Caco-2 (cell line): ENCODE data around the gene GPSM1. TPM values are rescaled to one million over a fixed set of nuclear protein-coding genes. Genes with fewer than 3 reads are reported as not detected.
A peak's percentile ranks its signal among the peaks of the same experiment; 100 is the strongest.

Experiments used
- BruUV-seq: library from RNA; stranded (reverse); fragments of 400-500 nt; replicated peaks from 2 replicates; lab custom pipeline; 2021; lab: Mats Ljungman, UMichigan
- CTCF ChIA-PET: fragments of 300-600 bp; sonication (Branson Sonifier 250); formaldehyde crosslinking; loops from one replicate; lab custom pipeline; 2022; ENCODE audit warnings: antibody characterized with exemption; lab: Charles Lee
- POLR2A ChIA-PET: fragments of 300-600 bp; sonication (Branson Sonifier 250); formaldehyde crosslinking; loops from one replicate; lab custom pipeline; 2022; ENCODE audit warnings: antibody characterized with exemption; lab: Charles Lee
- DNase-seq, 2 experiments: peaks; one replicate each; pipeline versions ENCODE4 v3.0.0 to v3.0.0-alpha.2; 2020 to 2022
- H3K27me3 ChIP-seq: replicated peaks from 2 replicates; pipeline ENCODE4 v1.6.0; 2011; ENCODE audit warnings: low read length; ENCODE audit not compliant: control insufficient read depth, insufficient read depth
- H3K36me3 ChIP-seq: 2 replicates; pipeline ENCODE4 v1.5.1; 2011; ENCODE audit warnings: low read length; ENCODE audit not compliant: control insufficient read depth, insufficient read depth
- H3K4me1 ChIP-seq: fragments of 250-450 bp; sonication (Bioruptor Pico); 2 replicates; pipeline ENCODE4 v1.5.1; 2020; ENCODE audit warnings: mild to moderate bottlenecking
- H3K4me3 ChIP-seq: 2 replicates; pipeline ENCODE4 v1.5.1; 2011; ENCODE audit warnings: low read depth, mild to moderate bottlenecking, control low read depth, low read length
- H3K9me3 ChIP-seq: fragments of 250-450 bp; sonication (Bioruptor Pico); 2 replicates; pipeline ENCODE4 v1.5.1; 2020; ENCODE audit warnings: mild to moderate bottlenecking, moderate library complexity
- H3K27ac Mint-ChIP-seq: one replicate; pipeline ENCODE4 v1.8.0; 2022; ENCODE audit warnings: mixed read lengths; ENCODE audit not compliant: unreplicated experiment
- H3K27me3 Mint-ChIP-seq: one replicate; pipeline ENCODE4 v1.8.0; 2022; ENCODE audit warnings: mixed read lengths; ENCODE audit not compliant: insufficient read depth, unreplicated experiment
- H3K36me3 Mint-ChIP-seq: one replicate; pipeline ENCODE4 v1.8.0; 2022; ENCODE audit warnings: mild to moderate bottlenecking, mixed read lengths; ENCODE audit not compliant: insufficient read depth, unreplicated experiment
- H3K4me1 Mint-ChIP-seq: one replicate; pipeline ENCODE4 v1.8.0; 2022; ENCODE audit warnings: low read depth, mixed read lengths; ENCODE audit not compliant: unreplicated experiment
- H3K4me3 Mint-ChIP-seq: one replicate; pipeline ENCODE4 v1.8.0; 2022; ENCODE audit warnings: mild to moderate bottlenecking, moderate library complexity, mixed read lengths; ENCODE audit not compliant: unreplicated experiment
- H3K9me3 Mint-ChIP-seq: one replicate; pipeline ENCODE4 v1.8.0; 2022; ENCODE audit warnings: mixed read lengths; ENCODE audit not compliant: unreplicated experiment
- intact Hi-C: fragments of 100-400 bp; cut with micrococcal nuclease; formaldehyde crosslinking; loops from one replicate; pipeline ENCODE4 v1.10.0; 2022; ENCODE audit not compliant: unreplicated experiment
- total RNA-seq: library from RNA; stranded (reverse); gene quantifications from 2 replicates; pipeline ENCODE4 v1.2.3, GENCODE V29; 2022
- TF ChIP-seq, protein P1 (sequence below), 2 experiments: fragments of 200-600 bp in 1 of 2; IDR thresholded peaks; 1 replicate in 1 of 2; 2 replicates in 1 of 2; pipeline versions ENCODE4 v1.5.1 to v1.8.0; 2011 to 2022; ENCODE audit warnings: antibody characterized with exemption in 1 of 2, control low read depth in 1 of 2, inconsistent platforms in 1 of 2, low read depth in 1 of 2, low read length in 1 of 2, mild to moderate bottlenecking in 1 of 2, moderate library complexity in 1 of 2; ENCODE audit not compliant: insufficient read depth in 1 of 2, severe bottlenecking in 1 of 2, unreplicated experiment in 1 of 2

GPSM1 gene
- total RNA-seq, 1 experiment from 2014 or later, result 25.7 TPM

DNA sequence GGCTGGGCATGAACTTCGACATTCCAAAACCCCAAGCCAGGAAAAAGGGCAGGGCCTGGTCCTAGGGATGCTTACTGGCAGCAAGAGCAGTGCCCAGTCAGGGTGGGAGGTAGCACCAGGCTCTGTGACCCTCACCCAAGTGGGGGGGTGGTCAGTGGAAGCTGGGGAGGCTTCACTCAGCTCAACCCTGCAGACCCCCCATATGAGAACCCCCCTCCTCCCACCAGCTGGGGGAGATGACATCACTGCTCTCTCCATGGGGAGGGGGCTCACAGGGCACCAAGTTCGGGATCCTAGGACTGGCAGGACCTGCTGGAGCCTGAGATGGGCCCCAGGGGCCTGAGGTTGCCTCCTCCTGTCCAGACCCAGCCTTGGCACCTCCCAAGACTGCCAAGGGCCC, 31.5 kb downstream of the GPSM1 start:
- no peaks in the 10 kb centered on the region for H3K4me1 Mint-ChIP-seq
- peaks cover 61% of the 10 kb centered on the region for H3K36me3 Mint-ChIP-seq
- H3K36me3 ChIP-seq, result no peaks in the 10 kb centered on the region; the same call in 1 of the 2 replicates
- no peaks in the 10 kb centered on the region for H3K27me3 ChIP-seq
- TF ChIP-seq, protein P1, sequence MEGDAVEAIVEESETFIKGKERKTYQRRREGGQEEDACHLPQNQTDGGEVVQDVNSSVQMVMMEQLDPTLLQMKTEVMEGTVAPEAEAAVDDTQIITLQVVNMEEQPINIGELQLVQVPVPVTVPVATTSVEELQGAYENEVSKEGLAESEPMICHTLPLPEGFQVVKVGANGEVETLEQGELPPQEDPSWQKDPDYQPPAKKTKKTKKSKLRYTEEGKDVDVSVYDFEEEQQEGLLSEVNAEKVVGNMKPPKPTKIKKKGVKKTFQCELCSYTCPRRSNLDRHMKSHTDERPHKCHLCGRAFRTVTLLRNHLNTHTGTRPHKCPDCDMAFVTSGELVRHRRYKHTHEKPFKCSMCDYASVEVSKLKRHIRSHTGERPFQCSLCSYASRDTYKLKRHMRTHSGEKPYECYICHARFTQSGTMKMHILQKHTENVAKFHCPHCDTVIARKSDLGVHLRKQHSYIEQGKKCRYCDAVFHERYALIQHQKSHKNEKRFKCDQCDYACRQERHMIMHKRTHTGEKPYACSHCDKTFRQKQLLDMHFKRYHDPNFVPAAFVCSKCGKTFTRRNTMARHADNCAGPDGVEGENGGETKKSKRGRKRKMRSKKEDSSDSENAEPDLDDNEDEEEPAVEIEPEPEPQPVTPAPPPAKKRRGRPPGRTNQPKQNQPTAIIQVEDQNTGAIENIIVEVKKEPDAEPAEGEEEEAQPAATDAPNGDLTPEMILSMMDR (IDR thresholded peaks at IDR 0.05; ENCODE audit: insufficient read depth in 1 of 2, low read depth in 1 of 2, low read length in 1 of 2, severe bottlenecking in 1 of 2, unreplicated experiment in 1 of 2), result no peak
- H3K27me3 Mint-ChIP-seq, result no peaks in the 10 kb centered on the region
- no peaks in the 10 kb centered on the region for H3K9me3 Mint-ChIP-seq
- H3K9me3 ChIP-seq, result no peaks in the 10 kb centered on the region
- H3K4me3 Mint-ChIP-seq, result no peak overlapping the region
- peaks cover 11% of the 10 kb centered on the region for H3K4me1 ChIP-seq
- DNase-seq, result no peak
- POLR2A ChIA-PET, result no interaction called here
- BruUV-seq, result no TSS peak
- no peak overlapping the region for H3K4me3 ChIP-seq
- H3K27ac Mint-ChIP-seq, result no peak overlapping the region
- CTCF ChIA-PET, result no interaction called here
- intact Hi-C loops, result no loop called here

DNA sequence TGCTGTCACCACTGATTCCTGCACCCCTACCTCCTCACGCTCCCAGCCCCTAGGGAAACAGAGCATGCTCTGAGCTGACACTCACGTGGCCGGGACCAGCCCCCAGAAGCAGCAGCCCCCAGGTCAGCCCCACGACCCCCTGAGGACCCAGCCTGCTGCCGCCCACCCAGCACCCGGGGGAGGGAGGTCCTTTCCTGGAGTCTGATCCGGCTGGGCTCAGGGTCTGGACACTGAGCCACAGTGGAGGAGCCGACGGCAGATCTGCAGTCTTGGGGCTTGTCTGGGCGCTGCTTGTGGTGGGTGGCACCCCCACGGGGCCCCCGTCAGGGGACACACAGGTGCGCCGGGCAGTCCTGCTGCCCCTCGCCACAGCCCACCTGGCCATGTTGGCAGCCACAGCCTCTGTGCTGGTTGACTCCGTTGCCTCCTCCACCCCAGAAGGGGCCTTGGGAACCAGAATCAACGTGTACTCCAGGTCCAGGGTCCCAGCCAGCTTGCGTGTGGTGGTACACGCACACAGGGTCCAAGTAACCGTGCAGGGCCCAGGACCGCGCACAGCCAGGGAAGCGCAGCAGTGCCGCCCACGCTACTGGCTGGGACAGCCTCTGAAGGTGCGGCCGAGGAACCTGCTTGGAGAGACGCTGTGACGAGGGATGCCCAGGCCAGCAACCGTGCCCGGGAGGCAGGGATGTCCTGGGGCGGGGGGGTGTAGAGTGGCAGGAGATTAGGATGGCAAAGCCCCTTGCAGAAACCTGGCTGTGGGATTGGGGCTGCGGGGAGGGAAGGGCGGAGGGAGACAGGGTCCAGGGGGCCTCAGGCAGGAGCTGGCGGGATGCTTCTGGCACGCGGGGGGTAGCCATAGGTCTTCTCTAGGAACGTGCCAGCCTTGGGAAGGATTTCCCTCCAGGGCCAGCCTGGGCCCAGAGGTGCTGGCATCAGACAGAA, 32.7 kb downstream of the GPSM1 start:
- DNase-seq, result no peak
- Histone ChIP-seq H3K4me3 (no peak overlapping the region), H3K9me3 (no peaks in the 10 kb centered on the region), H3K27me3 (no peaks in the 10 kb centered on the region), H3K36me3 (no peaks in the 10 kb centered on the region; the same call in 1 of the 2 replicates), H3K4me1 (peaks cover 7% of the 10 kb centered on the region)
- TF ChIP-seq, protein P1 (IDR thresholded peaks at IDR 0.05; ENCODE audit: insufficient read depth in 1 of 2, low read depth in 1 of 2, low read length in 1 of 2, severe bottlenecking in 1 of 2, unreplicated experiment in 1 of 2), result no peak
- CTCF ChIA-PET, result no interaction called here
- Mint-ChIP-seq H3K4me3 (no peak overlapping the region), H3K9me3 (no peaks in the 10 kb centered on the region), H3K27ac (peak overlapping the region; percentile 2), H3K27me3 (no peaks in the 10 kb centered on the region), H3K36me3 (peaks cover 50% of the 10 kb centered on the region), H3K4me1 (no peaks in the 10 kb centered on the region)
- no TSS peak for BruUV-seq
- intact Hi-C loops, result loop anchor here (5.0 kb wide), 2 partner anchors 33 to 37 kb away; partner anchors contain the start of gene GPSM1
- POLR2A ChIA-PET, result no interaction called here

DNA sequence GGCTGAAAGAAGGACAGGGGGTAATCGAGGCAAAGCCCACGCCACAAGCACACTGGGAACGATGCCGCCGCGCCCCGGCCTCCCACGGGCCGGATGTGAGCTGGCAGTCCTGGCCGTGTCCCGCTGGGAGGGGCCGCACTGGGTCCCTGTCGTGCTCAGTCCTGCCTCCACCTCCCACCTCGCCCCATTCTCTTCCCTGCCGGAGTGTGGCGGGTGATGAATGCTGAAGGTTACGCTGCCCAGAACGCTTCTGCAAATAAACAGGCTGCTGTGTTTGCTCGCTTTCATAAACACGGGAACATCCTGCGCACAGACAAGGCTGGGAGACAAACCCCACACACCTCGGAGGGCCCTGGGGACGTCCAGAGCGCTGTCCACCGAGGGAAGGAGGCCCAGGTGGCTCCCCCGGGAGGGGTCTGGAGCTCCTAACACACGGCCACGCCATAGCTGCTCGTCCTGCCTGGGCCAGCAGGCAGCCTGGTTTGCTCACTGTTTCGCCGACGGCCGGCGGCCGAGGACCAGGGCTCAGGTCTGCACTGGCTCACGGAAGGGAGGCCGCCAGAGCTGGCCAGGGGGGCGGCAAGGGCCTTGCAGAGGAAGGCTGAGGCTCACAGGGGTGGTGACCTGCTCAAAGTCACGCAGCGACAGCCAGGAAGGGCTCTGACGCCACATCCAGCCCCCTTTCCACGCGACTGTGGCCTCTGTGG, 33.9 kb downstream of the GPSM1 start:
- ChIA-PET POLR2A (interaction anchor here (0.6 kb wide), 1 partner anchor 367 kb away, joined by 3 read pairs; no protein-coding TSS in a partner anchor), CTCF (no interaction called here)
- Histone ChIP-seq H3K36me3 (no peaks in the 10 kb centered on the region; the same call in 1 of the 2 replicates), H3K4me1 (peaks cover 7% of the 10 kb centered on the region), H3K27me3 (no peaks in the 10 kb centered on the region), H3K4me3 (no peak overlapping the region), H3K9me3 (no peaks in the 10 kb centered on the region)
- Mint-ChIP-seq H3K9me3 (no peaks in the 10 kb centered on the region), H3K4me1 (no peaks in the 10 kb centered on the region), H3K27me3 (no peaks in the 10 kb centered on the region), H3K4me3 (no peak overlapping the region), H3K27ac (peak overlapping the region; percentile 2), H3K36me3 (peaks cover 56% of the 10 kb centered on the region)
- DNase-seq, result no peak
- TF ChIP-seq, protein P1 (IDR thresholded peaks at IDR 0.05; ENCODE audit: insufficient read depth in 1 of 2, low read depth in 1 of 2, low read length in 1 of 2, severe bottlenecking in 1 of 2, unreplicated experiment in 1 of 2), result no peak
- no TSS peak for BruUV-seq
- intact Hi-C loops, result loop anchor here (5.0 kb wide), 2 partner anchors 34 to 36 kb away; partner anchors contain the start of gene GPSM1
